HPDE6-E6E7 (cell line): ENCODE measurements around the gene NKTR.

ENCODE experiments used
- DNase-seq: peaks from one replicate; pipeline ENCODE4 v3.0.0; 2011; ENCODE audit warnings: missing footprints; ENCODE audit errors: extremely low spot score

NKTR gene

GRCh38 chr3:42681361-42682038 lies 81.0 kb downstream of the NKTR start:
- no peak for DNase-seq

DNA sequence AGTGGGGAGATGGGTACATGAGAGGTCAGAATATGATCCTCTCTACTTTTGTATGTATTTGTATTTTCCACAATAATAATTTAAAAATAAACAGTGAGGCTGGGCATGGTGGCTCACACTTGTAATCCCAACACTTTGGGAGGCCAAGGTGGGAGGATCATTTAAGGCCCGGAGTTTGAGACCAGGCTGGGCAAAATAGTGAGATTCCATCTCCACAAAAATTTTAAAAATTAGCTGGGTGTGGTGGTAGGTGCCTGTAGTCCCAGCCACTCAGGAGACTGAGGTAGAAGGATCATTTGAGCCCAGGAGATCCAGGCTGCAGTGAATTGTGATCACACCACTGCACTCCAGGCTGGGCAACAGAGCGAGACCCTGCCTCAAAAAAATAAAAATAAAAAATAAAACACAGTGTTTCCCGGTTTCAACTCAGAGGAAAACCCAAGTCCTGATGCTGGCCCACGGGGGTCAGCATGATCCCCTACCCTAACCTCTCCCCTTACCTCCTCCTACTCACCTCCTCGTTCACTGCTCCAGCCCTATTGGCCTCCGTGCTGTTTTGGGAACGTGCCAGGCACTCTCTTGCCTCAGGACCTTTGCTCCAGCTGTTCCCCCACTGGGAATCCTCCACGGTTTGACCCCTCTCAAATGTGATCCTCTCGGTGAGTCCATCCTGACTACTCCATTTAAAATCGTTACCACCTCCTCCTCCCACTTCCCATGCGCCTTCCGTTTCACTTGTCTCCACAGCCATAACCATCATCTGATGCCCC lies 82.0 kb downstream of the NKTR start:
- no peak for DNase-seq

- peak; percentile 69 for DNase-seq
Measured at GRCh38 chr3:42683875-42684598, 83.6 kb downstream of the NKTR start.

DNA sequence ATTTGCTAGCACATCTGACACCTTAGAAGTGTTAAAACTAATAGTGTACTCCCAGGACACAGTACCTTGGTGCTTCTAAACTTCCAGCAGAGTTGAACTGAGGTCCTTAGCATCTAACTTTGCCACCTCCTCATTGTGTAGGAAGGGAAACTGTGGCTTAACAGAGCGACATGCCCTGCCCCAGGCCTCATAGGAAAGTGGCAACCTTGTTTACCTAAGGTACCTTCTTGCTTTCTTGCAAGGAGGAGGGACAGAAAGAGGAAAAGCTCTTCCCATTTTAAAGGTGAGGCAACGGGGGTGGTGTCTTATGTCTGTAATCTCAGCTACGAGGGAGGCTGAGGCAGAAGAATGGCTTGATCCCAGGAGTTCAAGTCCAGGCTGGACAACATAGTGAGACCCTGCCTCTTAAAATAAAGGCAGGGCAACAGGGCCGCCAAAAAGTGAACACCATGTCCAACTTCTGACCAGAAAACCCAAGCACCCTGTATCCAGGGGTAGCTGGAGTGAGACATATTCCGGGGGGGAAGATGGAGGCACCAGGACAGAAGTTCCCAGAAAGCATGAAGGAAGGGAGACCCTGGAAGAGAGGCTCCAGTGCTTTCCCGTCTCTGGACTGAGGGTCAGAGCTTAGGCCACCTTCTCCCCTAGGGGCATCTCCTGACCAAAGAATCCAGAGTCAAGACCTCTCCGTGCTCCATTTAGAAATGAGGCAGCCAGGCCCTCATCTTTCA lies 84.3 kb downstream of the NKTR start:
- DNase-seq, result no peak

DNA sequence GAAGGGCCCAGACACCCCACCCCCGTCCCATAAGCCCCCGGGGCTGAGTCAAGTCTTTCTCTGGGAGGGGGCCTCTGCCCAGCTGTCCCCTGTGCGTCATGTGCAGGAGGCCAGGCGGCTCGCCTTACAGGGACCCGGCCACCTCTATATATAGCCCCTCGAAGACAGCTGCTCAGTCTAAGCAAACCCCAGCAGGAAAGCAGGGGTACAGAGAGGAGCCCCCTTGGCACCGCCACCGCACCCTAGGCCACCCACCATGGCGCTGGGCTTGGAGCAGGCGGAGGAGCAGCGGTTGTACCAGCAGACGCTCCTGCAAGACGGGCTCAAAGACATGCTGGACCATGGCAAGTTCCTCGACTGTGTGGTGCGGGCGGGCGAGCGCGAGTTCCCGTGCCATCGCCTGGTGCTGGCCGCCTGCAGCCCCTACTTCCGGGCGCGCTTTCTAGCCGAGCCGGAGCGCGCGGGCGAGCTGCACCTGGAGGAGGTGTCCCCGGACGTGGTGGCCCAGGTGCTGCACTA lies 84.9 kb downstream of the NKTR start, which contains the start of gene KLHL40:
KLHL40 (plus strand) TSS at position 175 of the 519 bp plus-strand sequence; CDS start at position 257, 82 bp downstream.
- DNase-seq, result no peak

DNA sequence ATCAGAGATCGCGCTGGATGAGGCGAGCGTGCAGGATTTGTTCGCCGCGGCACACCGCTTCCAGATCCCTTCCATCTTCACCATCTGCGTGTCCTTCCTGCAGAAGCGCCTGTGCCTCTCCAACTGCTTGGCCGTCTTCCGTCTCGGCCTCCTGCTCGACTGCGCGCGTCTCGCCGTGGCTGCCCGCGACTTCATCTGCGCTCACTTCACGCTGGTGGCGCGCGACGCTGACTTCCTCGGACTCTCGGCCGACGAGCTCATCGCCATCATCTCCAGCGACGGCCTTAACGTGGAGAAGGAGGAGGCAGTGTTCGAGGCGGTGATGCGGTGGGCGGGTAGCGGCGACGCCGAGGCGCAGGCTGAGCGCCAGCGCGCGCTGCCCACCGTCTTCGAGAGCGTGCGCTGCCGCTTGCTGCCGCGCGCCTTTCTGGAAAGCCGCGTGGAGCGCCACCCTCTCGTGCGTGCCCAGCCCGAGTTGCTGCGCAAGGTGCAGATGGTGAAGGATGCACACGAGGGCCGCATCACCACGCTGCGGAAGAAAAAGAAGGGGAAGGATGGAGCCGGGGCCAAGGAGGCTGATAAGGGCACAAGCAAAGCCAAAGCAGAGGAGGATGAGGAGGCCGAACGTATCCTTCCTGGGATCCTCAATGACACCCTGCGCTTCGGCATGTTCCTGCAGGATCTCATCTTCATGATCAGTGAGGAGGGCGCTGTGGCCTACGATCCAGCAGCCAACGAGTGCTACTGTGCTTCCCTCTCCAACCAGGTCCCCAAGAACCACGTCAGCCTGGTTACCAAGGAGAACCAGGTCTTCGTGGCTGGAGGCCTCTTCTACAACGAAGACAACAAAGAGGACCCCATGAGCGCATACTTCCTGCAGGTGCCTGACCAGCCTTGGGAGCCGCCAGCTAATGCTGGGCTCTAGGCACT lies 85.7 kb downstream of the NKTR start:
- no peak for DNase-seq

DNA sequence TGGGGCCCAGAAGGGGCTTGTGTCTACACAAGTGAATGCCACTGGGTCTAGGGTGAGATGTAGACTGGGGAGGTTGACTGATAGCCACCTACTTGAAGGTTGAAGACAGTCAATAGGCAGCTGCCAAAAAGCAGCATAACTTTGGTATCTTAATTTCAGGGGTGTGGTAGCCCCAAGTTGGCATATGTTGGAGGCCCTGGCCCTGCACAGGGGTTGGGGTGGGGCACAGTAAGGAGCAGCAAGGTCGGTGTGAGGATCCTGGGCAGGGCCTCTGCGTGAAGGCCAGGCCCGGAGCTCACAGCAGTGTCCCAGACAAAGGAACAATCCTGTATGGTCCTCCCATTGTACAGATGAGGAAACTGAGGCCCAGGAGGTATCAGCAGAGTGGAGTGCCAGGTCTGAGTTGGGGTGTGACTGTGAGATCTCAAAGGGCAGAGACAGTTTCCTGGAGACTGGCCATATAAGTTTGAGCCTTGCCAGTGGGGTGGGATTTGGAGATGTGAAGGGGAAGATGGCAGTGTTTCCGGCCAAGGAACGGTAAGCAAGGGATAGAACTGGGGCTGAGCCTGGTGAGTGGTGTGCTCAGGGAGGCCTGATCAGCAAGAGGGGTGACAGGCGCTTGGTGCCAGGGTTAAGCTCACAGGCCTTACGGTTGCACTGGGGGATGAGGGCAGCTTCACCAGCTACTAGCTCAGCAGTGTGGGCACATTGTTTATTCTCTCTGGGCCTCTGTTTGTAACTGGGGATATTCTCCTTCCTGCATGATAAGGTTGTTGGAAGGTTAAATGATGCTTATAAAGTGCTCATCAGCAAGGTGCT lies 86.6 kb downstream of the NKTR start:
- DNase-seq, result no peak

DNA sequence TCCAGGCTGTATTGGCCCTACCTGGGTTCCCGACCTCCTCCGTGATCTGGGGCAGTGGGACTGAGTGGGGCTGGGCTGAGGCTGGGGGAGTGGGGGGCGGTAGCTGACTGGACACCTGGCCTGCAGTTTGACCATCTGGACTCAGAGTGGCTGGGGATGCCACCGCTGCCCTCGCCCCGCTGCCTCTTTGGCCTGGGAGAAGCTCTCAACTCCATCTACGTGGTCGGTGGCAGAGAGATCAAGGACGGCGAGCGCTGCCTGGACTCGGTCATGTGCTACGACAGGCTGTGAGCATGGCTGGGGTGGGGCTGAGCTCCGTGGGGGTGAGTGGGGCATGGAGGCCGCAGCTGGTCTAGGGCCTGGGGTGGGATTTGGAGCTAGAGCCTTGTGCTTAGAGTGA lies 87.5 kb downstream of the NKTR start:
- no peak for DNase-seq

DNA sequence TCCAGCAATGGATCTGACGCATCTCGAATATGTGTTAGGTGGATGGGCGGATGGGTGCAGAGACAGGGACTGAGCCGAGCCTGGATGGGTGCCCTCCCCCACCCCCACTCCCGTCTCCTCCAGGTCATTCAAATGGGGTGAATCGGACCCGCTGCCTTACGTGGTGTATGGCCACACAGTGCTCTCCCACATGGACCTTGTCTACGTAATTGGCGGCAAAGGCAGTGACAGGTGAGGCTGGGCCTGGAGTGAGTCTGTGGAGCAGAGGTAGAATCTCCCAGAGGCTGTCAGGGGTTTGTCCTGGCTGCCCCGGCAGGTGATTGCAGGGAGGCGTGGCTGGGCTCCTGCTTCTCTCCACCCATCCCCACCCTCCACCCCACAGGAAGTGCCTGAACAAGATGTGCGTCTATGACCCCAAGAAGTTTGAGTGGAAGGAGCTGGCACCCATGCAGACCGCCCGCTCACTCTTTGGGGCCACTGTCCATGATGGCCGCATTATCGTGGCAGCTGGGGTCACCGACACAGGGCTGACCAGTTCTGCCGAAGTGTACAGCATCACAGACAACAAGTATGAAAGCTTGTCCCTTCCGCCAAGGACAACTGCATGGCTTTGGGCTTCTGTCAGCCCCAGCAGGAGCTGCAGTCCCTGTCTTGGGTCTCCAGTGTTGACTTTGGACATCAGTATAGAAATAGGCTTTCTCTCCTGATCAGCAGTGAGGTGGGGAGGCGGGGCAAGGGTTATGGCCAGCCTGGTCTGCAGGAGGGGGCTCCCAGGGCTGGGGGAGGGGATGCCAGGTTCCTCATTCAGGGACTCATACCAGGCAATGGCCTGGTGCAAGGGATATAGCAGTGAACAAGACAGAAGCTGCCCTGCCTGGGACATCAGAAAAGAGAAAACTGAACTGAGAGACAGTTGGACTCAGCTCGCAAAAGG lies 88.3 kb downstream of the NKTR start:
- no peak for DNase-seq

DNA sequence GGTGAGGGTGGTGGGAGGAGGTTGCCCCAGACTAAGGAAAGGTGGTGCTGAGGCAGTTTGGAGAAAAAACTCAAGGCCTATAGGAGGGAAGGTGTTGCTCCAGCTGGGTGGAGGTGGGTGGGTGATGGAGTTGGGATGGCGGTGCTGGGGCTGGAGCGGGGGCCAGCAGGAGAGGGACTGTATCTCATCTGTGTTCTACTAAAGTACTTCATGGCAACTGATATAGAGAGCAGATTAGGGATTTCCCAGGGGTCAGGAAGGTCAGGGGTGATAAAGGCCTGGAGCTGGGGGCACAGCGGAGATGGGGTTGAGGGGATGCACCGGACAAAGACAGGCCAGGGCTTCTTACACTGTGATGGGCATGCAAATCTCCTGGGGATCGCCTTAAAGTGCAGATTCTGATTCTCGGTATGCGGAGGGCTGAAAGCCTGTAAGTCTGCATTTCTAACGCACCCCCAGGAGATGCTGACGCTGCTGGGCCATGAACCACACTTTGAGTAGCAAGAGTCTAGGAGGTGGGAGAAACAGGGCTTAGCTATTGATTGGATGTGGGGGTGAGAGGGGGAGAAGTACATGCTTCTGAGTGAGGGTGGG lies 89.0 kb downstream of the NKTR start:
- no peak for DNase-seq

DNA sequence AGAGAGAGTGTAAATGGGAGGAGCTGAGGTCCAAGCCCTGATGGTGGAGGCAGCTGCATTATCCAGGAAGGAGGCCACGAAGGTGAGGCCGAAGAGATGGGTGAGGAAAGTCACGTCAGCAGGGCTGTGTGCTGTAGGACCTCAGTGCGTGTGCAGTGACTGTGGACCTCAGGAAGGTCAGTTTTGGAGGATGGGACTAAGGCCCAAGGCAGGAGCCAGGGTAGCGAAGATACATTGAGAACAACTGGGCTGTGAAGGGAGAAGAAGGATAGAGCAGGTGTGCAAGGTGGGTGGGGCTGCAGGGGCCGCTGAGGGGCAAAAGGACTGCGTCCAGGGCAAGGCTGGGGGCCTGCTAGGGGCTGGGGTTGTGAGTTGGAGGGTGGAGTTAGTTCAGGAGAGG lies 89.7 kb downstream of the NKTR start:
- no peak for DNase-seq

DNA sequence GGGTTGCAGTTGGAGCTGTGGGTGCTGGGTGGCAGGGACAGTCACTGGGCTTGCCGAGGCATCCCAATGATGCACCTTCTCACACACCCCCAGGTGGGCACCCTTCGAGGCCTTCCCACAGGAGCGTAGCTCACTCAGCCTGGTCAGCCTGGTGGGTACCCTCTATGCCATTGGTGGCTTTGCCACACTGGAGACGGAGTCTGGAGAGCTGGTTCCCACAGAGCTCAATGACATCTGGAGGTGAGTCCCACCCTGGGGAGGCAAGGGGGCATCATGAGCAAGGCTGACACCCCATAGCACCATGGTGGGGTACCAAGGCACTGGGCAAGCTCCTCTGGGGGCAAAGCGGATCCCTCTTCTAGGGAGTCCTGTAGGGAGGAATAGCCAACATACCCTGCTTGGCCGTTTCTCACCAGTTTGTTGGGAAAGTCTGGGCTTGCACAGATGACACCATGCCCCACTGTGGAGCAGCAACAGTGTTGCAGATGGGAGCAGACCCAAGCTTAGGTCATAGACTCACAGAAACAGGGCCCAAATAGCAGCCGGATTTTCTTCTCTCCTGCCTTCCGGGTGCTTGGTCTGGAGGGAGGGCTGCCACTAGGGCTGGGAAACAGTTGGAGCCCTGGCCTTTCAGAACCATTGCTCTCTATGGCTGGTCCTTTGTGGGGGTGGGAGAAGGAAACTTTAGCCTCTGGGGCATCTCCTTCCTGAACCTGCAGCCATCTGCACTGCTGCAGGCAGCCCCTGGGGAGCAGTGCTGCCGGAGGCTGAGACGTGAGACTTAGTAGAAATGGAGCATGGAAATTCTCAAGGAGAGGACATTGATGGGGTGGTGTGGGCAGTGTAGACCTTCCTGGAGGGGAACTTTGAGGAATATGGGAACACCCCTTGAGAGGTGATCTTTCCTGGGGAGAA lies 90.5 kb downstream of the NKTR start:
- no peak for DNase-seq

GRCh38 chr3:42691816-42692666 lies 91.6 kb downstream of the NKTR start:
- no peak for DNase-seq

DNA sequence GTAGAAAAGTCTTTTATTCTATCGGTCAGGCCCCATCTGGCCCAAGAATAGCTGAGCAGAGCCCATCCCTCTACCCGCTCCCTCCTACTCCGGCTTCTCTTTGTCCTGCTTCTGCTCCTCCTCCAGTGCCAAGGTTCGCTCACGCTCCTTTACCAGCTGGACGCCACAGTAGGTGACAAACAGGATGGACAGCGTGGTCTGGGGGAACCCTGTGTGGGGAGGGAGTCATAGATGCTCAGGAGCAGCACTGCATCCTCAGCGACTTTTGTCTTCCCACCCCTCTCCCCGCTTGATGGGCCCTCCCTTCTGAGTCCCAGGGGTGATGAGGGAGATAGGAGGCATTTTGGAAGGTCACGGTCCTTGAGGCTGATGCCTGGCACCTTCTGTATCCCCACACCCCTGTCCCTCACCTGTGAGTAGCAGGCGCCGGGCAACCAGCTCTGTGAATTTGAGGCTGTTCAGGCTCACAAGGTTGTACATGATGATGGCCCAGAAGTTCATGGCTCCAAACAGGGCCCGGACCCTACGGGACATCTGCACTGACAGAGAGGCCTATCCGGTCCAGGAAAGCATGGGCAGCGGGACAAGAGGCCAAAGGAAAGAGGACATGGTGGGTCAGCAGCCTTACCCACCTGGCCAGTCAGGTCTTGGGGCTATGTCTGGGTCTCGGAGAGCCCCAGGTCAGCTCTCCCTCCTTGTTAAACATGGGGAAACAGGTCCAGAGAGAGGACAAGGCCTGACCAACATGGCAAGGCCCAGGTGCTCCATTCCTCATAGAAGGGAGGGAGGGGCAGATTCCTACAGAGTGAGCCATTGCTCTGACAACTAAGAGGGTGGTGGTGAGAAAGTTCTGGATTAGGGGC lies 92.4 kb downstream of the NKTR start:
- DNase-seq, result no peak

DNA sequence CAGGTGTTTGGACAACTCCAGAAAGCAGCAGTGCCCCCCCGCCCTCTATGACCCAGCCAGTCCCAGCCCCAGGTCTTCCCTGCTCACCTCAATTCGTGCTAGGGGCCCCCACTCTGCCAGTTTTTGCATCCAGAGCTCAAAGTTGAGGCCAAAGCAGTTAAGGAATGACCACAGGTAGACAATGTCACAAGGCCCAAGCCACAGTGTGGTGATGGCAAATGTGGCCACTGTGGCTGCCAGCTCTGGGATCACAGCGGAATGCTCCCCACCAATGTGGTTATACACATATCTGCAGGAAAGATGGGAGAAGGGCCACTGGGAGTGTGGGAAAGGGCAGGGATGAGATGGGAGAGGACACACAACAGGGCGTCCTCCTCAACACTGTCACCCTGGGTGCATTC lies 93.0 kb downstream of the NKTR start:
- DNase-seq, result no peak
